Measurements from ENCODE around the gene TRIM3. TPM values are rescaled to one million over a fixed set of nuclear protein-coding genes. Genes with fewer than 3 reads are reported as not detected.

TRIM3 gene
- total RNA-seq, 3 donors from 2014 or later, result 21.6 to 43.9 (median 32.6) TPM

GRCh38 chr11:6453152-6453551, 20.6 kb downstream of the TRIM3 start:
- no peak for TF ChIP-seq POLR2AphosphoS5 (IDR thresholded peaks at IDR 0.05)
- no peak for TF ChIP-seq CTCF (IDR thresholded peaks at IDR 0.05)
- no peak for TF ChIP-seq POLR2A (IDR thresholded peaks at IDR 0.05)
- Histone ChIP-seq H3K4me3 (no peak overlapping the region), H3K36me3 (peaks cover 11% of the 10 kb centered on the region), H3K9me3 (no peaks in the 10 kb centered on the region), H3K27ac (no peak overlapping the region), H3K4me1 (no peaks in the 10 kb centered on the region), H3K27me3 (no peaks in the 10 kb centered on the region)
- intact Hi-C loops (cut with DNase I; ENCODE audit: low total_unique reads), result no loop called here
- DNase-seq (ENCODE audit: low spot score in 2 of 2), result no peak

- no peak overlapping the region for H3K4me3 ChIP-seq
- no peak for TF ChIP-seq CTCF (IDR thresholded peaks at IDR 0.05)
- no peak for TF ChIP-seq POLR2A (IDR thresholded peaks at IDR 0.05)
- TF ChIP-seq POLR2AphosphoS5 (IDR thresholded peaks at IDR 0.05), result no peak
- no peaks in the 10 kb centered on the region for H3K9me3 ChIP-seq
- peaks cover 11% of the 10 kb centered on the region for H3K36me3 ChIP-seq
- no peaks in the 10 kb centered on the region for H3K4me1 ChIP-seq
- H3K27ac ChIP-seq, result no peak overlapping the region
- no peaks in the 10 kb centered on the region for H3K27me3 ChIP-seq
- no peak for DNase-seq (ENCODE audit: low spot score in 2 of 2)
- intact Hi-C loops (cut with DNase I; ENCODE audit: low total_unique reads), result no loop called here
Observed at GRCh38 chr11:6452219-6452618, 21.5 kb downstream of the TRIM3 start.

- intact Hi-C loops (cut with DNase I; ENCODE audit: low total_unique reads), result no loop called here
- H3K36me3 ChIP-seq, result no peaks in the 10 kb centered on the region
Observed at GRCh38 chr11:6448574-6448973, 25.2 kb downstream of the TRIM3 start.

GRCh38 chr11:6443269-6444003, 30.3 kb downstream of the TRIM3 start:
- peak in 1 of 2 donors; percentile 28 for DNase-seq (ENCODE audit: low spot score in 2 of 2)

More at GRCh38 chr11:6448574-6448973, 25.2 kb downstream of the TRIM3 start:
- H3K27me3 ChIP-seq, result no peaks in the 10 kb centered on the region
- H3K9me3 ChIP-seq, result no peaks in the 10 kb centered on the region
- DNase-seq (ENCODE audit: low spot score in 2 of 2), result no peak
- no peak overlapping the region for H3K27ac ChIP-seq
- H3K4me3 ChIP-seq, result no peak overlapping the region
- TF ChIP-seq CTCF (IDR thresholded peaks at IDR 0.05) (no peak), POLR2AphosphoS5 (IDR thresholded peaks at IDR 0.05) (no peak), POLR2A (IDR thresholded peaks at IDR 0.05) (no peak)
- H3K4me1 ChIP-seq, result no peaks in the 10 kb centered on the region

More at GRCh38 chr11:6443269-6444003, 30.3 kb downstream of the TRIM3 start:
- Histone ChIP-seq H3K27ac (no peak overlapping the region), H3K4me3 (no peak overlapping the region), H3K27me3 (no peaks in the 10 kb centered on the region), H3K4me1 (no peaks in the 10 kb centered on the region), H3K9me3 (no peaks in the 10 kb centered on the region), H3K36me3 (no peaks in the 10 kb centered on the region)
- TF ChIP-seq POLR2AphosphoS5 (IDR thresholded peaks at IDR 0.05), result no peak
- TF ChIP-seq CTCF (IDR thresholded peaks at IDR 0.05), result peak; percentile 40 to 71 (median 63)
- TF ChIP-seq POLR2A (IDR thresholded peaks at IDR 0.05), result no peak
- intact Hi-C loops (cut with DNase I; ENCODE audit: low total_unique reads), result no loop called here

All from breast epithelium (tissue), 4 donors.